Sigmoid colon (tissue), 7 donors: ENCODE results near the gene PCED1B. TPM values are rescaled to one million over a fixed set of nuclear protein-coding genes. Genes with fewer than 3 reads are reported as not detected.

Experiments used
- DNase-seq: peaks from one replicate; pipeline ENCODE4 v3.0.0-alpha.2; 2019
- H3K27ac ChIP-seq, 4 donors: fragments of 200-600 bp; sonication (generic); one replicate each; pipeline ENCODE4 v1.5.1; 2016 to 2019; ENCODE audit warnings: mild to moderate bottlenecking in 1 of 4
- H3K27me3 ChIP-seq, 3 donors: fragments of 200-600 bp; sonication (generic); one replicate each; pipeline ENCODE4 v1.5.1; 2019; ENCODE audit warnings: mild to moderate bottlenecking in 1 of 3
- H3K36me3 ChIP-seq, 4 donors: fragments of 200-600 bp; sonication (generic); one replicate each; pipeline ENCODE4 v1.5.1; 2016 to 2019
- H3K4me1 ChIP-seq, 4 donors: fragments of 200-600 bp; sonication (generic); one replicate each; pipeline ENCODE4 v1.5.1; 2017 to 2019
- H3K4me3 ChIP-seq, 4 donors: fragments of 200-600 bp; sonication (generic); one replicate each; pipeline ENCODE4 v1.5.1; 2017 to 2019; ENCODE audit warnings: mild to moderate bottlenecking in 2 of 4, moderate library complexity in 1 of 4
- H3K9me3 ChIP-seq, 4 donors: fragments of 200-600 bp in 3 of 4; sonication (generic) in 3 of 4; one replicate each; pipeline versions ENCODE4 v1.5.1 to v1.6.1; 2013 to 2019
- EP300 ChIP-seq, 4 donors: sonication (generic); formaldehyde crosslinking; IDR thresholded peaks; one replicate each; pipeline ENCODE4 v1.6.1; 2017; ENCODE audit warnings: antibody characterized with exemption in 4 of 4
- POLR2A ChIP-seq, 2 donors: fragments of 450-650 bp; IDR thresholded peaks; one replicate each; pipeline ENCODE4 v1.6.1; 2016; ENCODE audit warnings: antibody characterized with exemption in 2 of 2, mild to moderate bottlenecking in 2 of 2, moderate library complexity in 2 of 2
- POLR2AphosphoS5 ChIP-seq, 4 donors: sonication (generic); formaldehyde crosslinking; IDR thresholded peaks; one replicate each; pipeline ENCODE4 v1.6.1; 2017; ENCODE audit warnings: antibody characterized with exemption in 4 of 4
- WGBS, 2 donors: extraction: QIAGEN DNeasy Blood & Tissue Kit; methylation state at CpG; one replicate each; pipeline ENCODE4 v1.1.7; 2013; 5-methylcytosine and 5-hydroxymethylcytosine counted together
- intact Hi-C: fragments of 100-400 bp; cut with DNase I; formaldehyde crosslinking; loops from one replicate; pipeline ENCODE4 v1.15.1; 2023
- polyA plus RNA-seq, 3 donors: library from polyadenylated mRNA; stranded (reverse); fragments of 200-250 nt; gene quantifications; one replicate each; pipeline ENCODE4 v1.2.3, GENCODE V29; 2013
- total RNA-seq, 4 donors: library from RNA; depleted of rRNA; stranded (reverse); fragments of >200 nt; gene quantifications; one replicate each; pipeline ENCODE4 v1.1.0, GENCODE V29; 2016
- TF ChIP-seq, protein P1 (sequence below), 4 experiments: fragments of 450-650 bp in 3 of 4; fragments of 200-600 bp in 1 of 4; IDR thresholded peaks; one replicate each; pipeline ENCODE4 v1.5.1; 2016 to 2019; ENCODE audit warnings: antibody characterized with exemption in 4 of 4, mild to moderate bottlenecking in 3 of 4, moderate library complexity in 2 of 4
- donor health status: healthy with polysubstance abuse.
- donor health status: Bipolar disorder and iron deficiency.
- donor health status: healthy.

The PCED1B gene
- total and polyA plus RNA-seq, 7 donors = 1.2 to 11.9 (median 5.7) TPM

DNA sequence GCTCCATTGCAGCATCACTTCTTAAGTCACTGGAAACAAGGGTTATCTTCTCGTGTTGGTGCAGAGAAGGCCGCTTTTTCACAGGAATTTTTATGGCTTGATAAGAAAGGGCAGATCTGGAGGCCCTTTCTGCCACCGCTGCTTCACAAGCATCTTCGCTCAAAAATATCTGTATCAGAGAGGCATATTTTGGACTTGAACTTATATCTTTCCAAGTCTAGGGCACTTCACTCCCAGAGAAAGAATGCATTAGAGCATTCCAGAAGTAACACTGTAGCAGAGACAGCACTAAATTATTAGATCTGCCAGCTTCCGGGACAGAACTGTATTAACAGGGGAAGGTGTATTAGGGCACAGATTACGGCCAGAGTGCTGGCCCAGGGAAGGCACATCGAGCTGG lies 152.0 kb downstream of the PCED1B start:
- WGBS, 2 donors = 80 to 83% methylated on average over 7 of the region's 7 CpGs
- peak overlapping the region in 1 of 4 donors; percentile 23 for H3K27ac ChIP-seq
- H3K4me1 ChIP-seq = peaks cover 0 to 12% (median 6%) of the 10 kb centered on the region in 4 donors
- no peaks in the 10 kb centered on the region for H3K27me3 ChIP-seq
- peaks cover 0 to 9% (median 3%) of the 10 kb centered on the region in 4 donors for H3K36me3 ChIP-seq
- intact Hi-C loops = no loop called here
- no peaks in the 10 kb centered on the region for H3K9me3 ChIP-seq
- no peak overlapping the region for H3K4me3 ChIP-seq
- no peak for TF ChIP-seq POLR2A (IDR thresholded peaks at IDR 0.05)
- no peak for TF ChIP-seq POLR2AphosphoS5 (IDR thresholded peaks at IDR 0.05)
- TF ChIP-seq EP300 (IDR thresholded peaks at IDR 0.05) = no peak
- TF ChIP-seq, protein P1, sequence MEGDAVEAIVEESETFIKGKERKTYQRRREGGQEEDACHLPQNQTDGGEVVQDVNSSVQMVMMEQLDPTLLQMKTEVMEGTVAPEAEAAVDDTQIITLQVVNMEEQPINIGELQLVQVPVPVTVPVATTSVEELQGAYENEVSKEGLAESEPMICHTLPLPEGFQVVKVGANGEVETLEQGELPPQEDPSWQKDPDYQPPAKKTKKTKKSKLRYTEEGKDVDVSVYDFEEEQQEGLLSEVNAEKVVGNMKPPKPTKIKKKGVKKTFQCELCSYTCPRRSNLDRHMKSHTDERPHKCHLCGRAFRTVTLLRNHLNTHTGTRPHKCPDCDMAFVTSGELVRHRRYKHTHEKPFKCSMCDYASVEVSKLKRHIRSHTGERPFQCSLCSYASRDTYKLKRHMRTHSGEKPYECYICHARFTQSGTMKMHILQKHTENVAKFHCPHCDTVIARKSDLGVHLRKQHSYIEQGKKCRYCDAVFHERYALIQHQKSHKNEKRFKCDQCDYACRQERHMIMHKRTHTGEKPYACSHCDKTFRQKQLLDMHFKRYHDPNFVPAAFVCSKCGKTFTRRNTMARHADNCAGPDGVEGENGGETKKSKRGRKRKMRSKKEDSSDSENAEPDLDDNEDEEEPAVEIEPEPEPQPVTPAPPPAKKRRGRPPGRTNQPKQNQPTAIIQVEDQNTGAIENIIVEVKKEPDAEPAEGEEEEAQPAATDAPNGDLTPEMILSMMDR (IDR thresholded peaks at IDR 0.05) = no peak
- no peak for DNase-seq

DNA sequence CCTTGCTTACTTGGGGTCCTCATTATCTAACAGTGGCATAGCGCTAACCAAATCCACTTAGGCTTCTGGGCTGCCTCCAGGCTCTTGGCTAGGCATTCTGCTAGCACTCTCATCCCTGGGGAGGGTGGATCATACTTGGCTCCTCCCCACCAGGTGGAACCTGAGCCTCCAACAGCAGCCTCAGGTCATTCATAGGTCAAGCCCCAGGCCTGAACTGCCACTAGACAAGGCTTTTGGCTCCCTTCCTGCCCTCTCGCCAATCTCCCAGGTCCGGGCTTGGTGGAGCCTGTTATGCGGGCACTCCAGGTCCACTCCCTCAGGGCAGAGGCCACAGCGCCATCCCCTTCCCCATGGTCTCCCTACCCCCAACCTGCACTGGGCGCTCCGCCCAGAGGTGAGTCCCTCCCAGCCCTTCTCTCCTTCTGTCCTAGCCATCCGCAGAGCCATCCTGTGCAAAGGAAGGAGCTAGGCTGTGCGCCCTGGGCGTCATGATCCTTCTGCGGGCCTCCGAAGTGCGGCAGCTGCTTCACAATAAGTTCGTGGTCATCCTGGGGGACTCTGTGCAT lies 155.2 kb downstream of the PCED1B start:
- TF ChIP-seq POLR2AphosphoS5 (IDR thresholded peaks at IDR 0.05) (no peak), POLR2A (IDR thresholded peaks at IDR 0.05) (no peak), EP300 (IDR thresholded peaks at IDR 0.05) (no peak)
- TF ChIP-seq, protein P1 (IDR thresholded peaks at IDR 0.05) = no peak
- no peak overlapping the region for H3K4me3 ChIP-seq
- H3K27ac ChIP-seq = no peak overlapping the region
- peaks cover 0 to 9% (median 3%) of the 10 kb centered on the region in 4 donors for H3K36me3 ChIP-seq
- peak; percentile 65 for DNase-seq
- H3K9me3 ChIP-seq = no peaks in the 10 kb centered on the region
- WGBS, 2 donors = 98% methylated on average over 14 of the region's 14 CpGs
- H3K4me1 ChIP-seq = peaks cover 0 to 20% (median 6%) of the 10 kb centered on the region in 4 donors
- intact Hi-C loops = no loop called here
- H3K27me3 ChIP-seq = no peaks in the 10 kb centered on the region

DNA sequence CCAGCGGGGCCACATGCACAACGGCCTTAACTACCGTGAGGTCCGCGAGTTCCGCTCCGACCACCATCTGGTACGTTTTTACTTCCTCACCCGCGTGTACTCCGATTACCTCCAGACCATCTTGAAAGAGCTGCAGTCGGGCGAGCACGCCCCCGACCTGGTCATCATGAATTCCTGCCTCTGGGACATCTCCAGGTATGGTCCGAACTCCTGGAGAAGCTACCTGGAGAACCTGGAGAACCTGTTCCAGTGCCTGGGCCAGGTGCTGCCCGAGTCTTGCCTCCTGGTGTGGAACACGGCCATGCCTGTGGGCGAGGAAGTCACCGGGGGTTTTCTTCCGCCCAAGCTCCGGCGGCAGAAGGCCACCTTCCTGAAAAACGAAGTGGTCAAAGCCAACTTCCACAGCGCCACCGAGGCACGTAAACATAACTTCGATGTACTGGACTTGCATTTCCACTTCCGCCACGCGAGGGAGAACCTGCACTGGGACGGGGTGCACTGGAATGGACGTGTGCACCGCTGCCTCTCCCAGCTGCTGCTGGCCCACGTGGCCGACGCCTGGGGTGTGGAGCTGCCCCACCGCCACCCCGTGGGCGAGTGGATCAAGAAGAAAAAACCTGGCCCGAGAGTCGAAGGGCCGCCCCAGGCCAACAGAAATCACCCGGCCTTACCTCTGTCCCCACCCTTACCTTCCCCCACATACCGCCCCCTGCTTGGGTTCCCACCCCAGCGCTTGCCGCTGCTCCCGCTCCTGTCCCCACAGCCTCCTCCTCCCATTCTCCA lies 156.0 kb downstream of the PCED1B start:
- TF ChIP-seq, protein P1 (IDR thresholded peaks at IDR 0.05) = no peak
- TF ChIP-seq POLR2A (IDR thresholded peaks at IDR 0.05) = no peak
- TF ChIP-seq POLR2AphosphoS5 (IDR thresholded peaks at IDR 0.05) = no peak
- TF ChIP-seq EP300 (IDR thresholded peaks at IDR 0.05) = no peak
- 97 to 98% methylated on average over 48 of the region's 48 CpGs for WGBS, 2 donors
- H3K27ac ChIP-seq = no peak overlapping the region

DNA sequence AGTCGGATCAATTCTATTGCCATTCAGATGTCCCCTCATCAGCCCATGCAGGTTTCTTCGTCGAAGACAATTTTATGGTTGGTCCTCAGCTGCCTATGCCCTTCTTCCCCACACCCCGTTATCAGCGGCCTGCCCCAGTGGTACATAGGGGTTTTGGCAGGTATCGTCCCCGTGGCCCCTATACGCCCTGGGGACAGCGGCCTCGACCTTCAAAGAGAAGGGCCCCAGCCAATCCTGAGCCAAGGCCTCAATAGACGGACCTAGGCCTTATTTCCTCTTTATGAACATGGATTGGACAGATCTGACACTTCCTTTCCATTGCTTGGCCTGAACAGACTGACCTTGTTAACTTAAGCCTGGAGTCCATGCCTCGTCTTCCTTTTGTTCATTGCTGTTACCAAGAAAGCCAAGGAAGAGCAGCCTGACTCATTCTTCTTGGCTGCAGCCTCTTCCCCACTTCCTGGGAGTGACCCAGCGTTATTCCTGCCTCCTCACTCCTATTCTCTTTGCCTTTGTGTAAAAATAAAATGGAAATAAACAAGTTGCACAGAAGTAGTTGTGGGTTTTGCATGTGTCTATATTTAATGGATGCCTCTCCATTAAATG lies 156.8 kb downstream of the PCED1B start:
- no peak for TF ChIP-seq POLR2A (IDR thresholded peaks at IDR 0.05)
- TF ChIP-seq POLR2AphosphoS5 (IDR thresholded peaks at IDR 0.05) = no peak
- Histone ChIP-seq H3K4me3 (no peak overlapping the region), H3K27me3 (no peaks in the 10 kb centered on the region), H3K9me3 (no peaks in the 10 kb centered on the region), H3K27ac (no peak overlapping the region), H3K4me1 (peaks cover 0 to 20% (median 5%) of the 10 kb centered on the region in 4 donors), H3K36me3 (peaks cover 0 to 9% (median 3%) of the 10 kb centered on the region in 4 donors)
- WGBS, 2 donors = 92 to 93% methylated on average over 13 of the region's 13 CpGs
- intact Hi-C loops = no loop called here
- no peak for DNase-seq

More for the DNA sequence above, 156.0 kb downstream of the PCED1B start:
- Histone ChIP-seq H3K4me3 (no peak overlapping the region), H3K36me3 (peaks cover 0 to 9% (median 3%) of the 10 kb centered on the region in 4 donors), H3K9me3 (no peaks in the 10 kb centered on the region), H3K27me3 (no peaks in the 10 kb centered on the region), H3K4me1 (peaks cover 0 to 20% (median 6%) of the 10 kb centered on the region in 4 donors)
- DNase-seq = no peak
- intact Hi-C loops = no loop called here

DNA sequence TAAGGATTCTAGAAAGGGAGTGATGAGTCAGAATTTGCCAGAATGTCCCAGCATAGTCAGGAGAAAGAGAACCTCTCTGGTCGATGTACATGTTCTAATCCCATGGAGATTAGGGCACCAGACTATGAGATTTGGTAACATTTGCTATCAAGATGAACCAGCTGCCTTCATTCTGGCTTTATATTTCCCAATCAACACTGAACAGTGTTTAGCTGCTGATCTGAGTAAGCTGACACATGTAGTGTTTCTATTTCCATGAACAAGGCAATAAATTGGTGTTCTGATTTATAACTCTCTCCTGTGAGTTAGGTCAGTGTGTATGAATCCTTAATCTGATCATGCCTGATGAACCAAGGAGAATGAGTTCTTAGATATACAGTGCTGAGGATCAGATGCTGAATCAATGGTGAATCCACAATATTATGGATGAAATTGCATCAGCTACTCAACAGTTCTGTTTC lies 158.4 kb downstream of the PCED1B start:
- Histone ChIP-seq H3K9me3 (no peaks in the 10 kb centered on the region), H3K4me1 (peaks cover 0 to 15% (median 4%) of the 10 kb centered on the region in 4 donors), H3K4me3 (no peak overlapping the region), H3K27me3 (no peaks in the 10 kb centered on the region), H3K36me3 (peaks cover 0 to 9% (median 3%) of the 10 kb centered on the region in 4 donors), H3K27ac (no peak overlapping the region)
- DNase-seq = no peak
- intact Hi-C loops = no loop called here
- TF ChIP-seq POLR2AphosphoS5 (IDR thresholded peaks at IDR 0.05) (peak in 1 of 4 donors; percentile 10), POLR2A (IDR thresholded peaks at IDR 0.05) (no peak)
- whole genome bisulfite sequencing, 2 donors = 76 to 79% methylated on average over 1 of the region's 1 CpG
